GM12878 (cell line): ENCODE measurements around the gene ARTN. TPM values are rescaled to one million over a fixed set of nuclear protein-coding genes. Genes with fewer than 3 reads are reported as not detected.

Experiments
- ATAC-seq: fragments of 200-7000 bp; cut with Tn5 transposase; 3 replicates; pipeline ENCODE4 v1.9.1; 2020; ENCODE audit warnings: mild to moderate bottlenecking, moderate library complexity
- BruUV-seq: library from RNA; stranded (reverse); fragments of 400-500 nt; replicated peaks from 2 replicates; lab custom pipeline; 2021; lab: Mats Ljungman, UMichigan
- CTCF ChIA-PET: fragments of 300-600 bp; sonication (Branson Sonifier 250); formaldehyde crosslinking; extraction: SDS; loops from one replicate; lab custom pipeline; 2021; ENCODE audit warnings: inconsistent platforms; lab: Yijun Ruan, JAX
- POLR2A ChIA-PET: fragments of 350-600 bp; formaldehyde crosslinking; extraction: SDS; loops from one replicate; lab custom pipeline; 2021; ENCODE audit warnings: inconsistent platforms; lab: Charles Lee
- RAD21 ChIA-PET: fragments of 300-600 bp; sonication (Branson Sonifier 250); formaldehyde crosslinking; loops from one replicate; lab custom pipeline; 2023; ENCODE audit warnings: antibody characterized with exemption; ENCODE audit not compliant: unreplicated experiment; lab: Charles Lee
- SMC1A ChIA-PET: fragments of 300-600 bp; sonication (Branson Sonifier 250); formaldehyde crosslinking; loops from one replicate; lab custom pipeline; 2023; ENCODE audit not compliant: unreplicated experiment, uncharacterized antibody; lab: Charles Lee
- DNase-seq: peaks from one replicate; pipeline ENCODE4 v3.0.0-alpha.2; 2011; ENCODE audit warnings: low read depth, low spot score
- FAIRE-seq: peaks from 3 replicates; lab custom pipeline; 2011; peaks lifted over from hg19 to GRCh38; lab: Jason Lieb, UNC
- H2AFZ ChIP-seq: 2 replicates; pipeline ENCODE4 v1.6.0; 2011; ENCODE audit warnings: low read depth, low read length, control low read depth; ENCODE audit not compliant: control insufficient read depth
- H3K27ac ChIP-seq: 2 replicates; pipeline ENCODE4 v1.5.1; 2011; ENCODE audit warnings: control low read depth; ENCODE audit not compliant: control insufficient read depth, insufficient read depth
- H3K27me3 ChIP-seq, 2 experiments: replicated peaks in 1 of 2; 2 replicates each; pipeline versions ENCODE4 v1.6.0 to v1.6.1; 2011; ENCODE audit warnings: low read length in 1 of 2; ENCODE audit not compliant: control insufficient read depth in 2 of 2, insufficient read depth in 2 of 2
- H3K36me3 ChIP-seq, 2 experiments: 2 replicates each; pipeline ENCODE4 v1.5.1; 2011; ENCODE audit warnings: low read length in 1 of 2; ENCODE audit not compliant: control insufficient read depth in 2 of 2, insufficient read depth in 2 of 2
- H3K4me1 ChIP-seq: 2 replicates; pipeline ENCODE4 v1.6.1; 2011; ENCODE audit warnings: mild to moderate bottlenecking, low read length, moderate library complexity, mixed read lengths; ENCODE audit not compliant: control insufficient read depth, insufficient read depth
- H3K4me2 ChIP-seq: 2 replicates; pipeline ENCODE4 v1.6.0; 2011; ENCODE audit warnings: control low read depth; ENCODE audit not compliant: control insufficient read depth, insufficient read depth
- H3K4me3 ChIP-seq: fragments of 200-600 bp; sonication (generic); 2 replicates; pipeline ENCODE4 v1.5.1; 2016
- H3K79me2 ChIP-seq: 2 replicates; pipeline ENCODE4 v1.6.0; 2011; ENCODE audit warnings: low read length; ENCODE audit not compliant: control insufficient read depth, insufficient read depth
- H3K9ac ChIP-seq: 2 replicates; pipeline ENCODE4 v1.8.0; 2011; ENCODE audit warnings: low read length, control low read depth, mixed read lengths; ENCODE audit not compliant: control insufficient read depth, insufficient read depth
- H3K9me3 ChIP-seq: replicated peaks from 3 replicates; pipeline ENCODE4 v1.5.1; 2011; ENCODE audit warnings: mild to moderate bottlenecking, low read length; ENCODE audit not compliant: control insufficient read depth, insufficient read depth
- H4K20me1 ChIP-seq: 2 replicates; pipeline ENCODE4 v1.6.0; 2011; ENCODE audit not compliant: control insufficient read depth, insufficient read depth
- BCLAF1 ChIP-seq: fragments of 450-650 bp; IDR thresholded peaks from 2 replicates; pipeline ENCODE4 v1.6.1; 2017; ENCODE audit warnings: antibody characterized with exemption, mild to moderate bottlenecking, moderate library complexity
- CBX3 ChIP-seq: fragments of 200-600 bp; sonication (generic); IDR thresholded peaks from 2 replicates; pipeline ENCODE4 v1.6.1; 2016; ENCODE audit warnings: low read depth, borderline replicate concordance
- CREB1 ChIP-seq: IDR thresholded peaks from 2 replicates; pipeline ENCODE4 v1.6.1; 2012; ENCODE audit warnings: low read depth, mild to moderate bottlenecking, inconsistent platforms
- HSF1 ChIP-seq: fragments of 150-350 bp; IDR thresholded peaks from 2 replicates; pipeline ENCODE4 v1.6.1; 2014; ENCODE audit warnings: mild to moderate bottlenecking, low read depth, low read length
- LARP7 ChIP-seq: fragments of 450-650 bp; IDR thresholded peaks from 2 replicates; pipeline ENCODE4 v1.6.1; 2017; ENCODE audit warnings: mild to moderate bottlenecking
- MTA2 ChIP-seq: fragments of 450-650 bp; IDR thresholded peaks from 2 replicates; pipeline ENCODE4 v1.6.1; 2016; ENCODE audit warnings: low read depth, mild to moderate bottlenecking, moderate library complexity
- MTA3 ChIP-seq: IDR thresholded peaks from 2 replicates; pipeline ENCODE4 v1.6.1; 2012; ENCODE audit warnings: low read length, inconsistent platforms, borderline replicate concordance
- NFYB ChIP-seq: IDR thresholded peaks from 2 replicates; pipeline ENCODE4 v1.6.1; 2011; ENCODE audit warnings: low read depth, mild to moderate bottlenecking, low read length, improper control_type of control experiment, moderate library complexity; ENCODE audit not compliant: insufficient read depth
- NR2F1 ChIP-seq: fragments of 450-650 bp; conservative IDR thresholded peaks from 2 replicates; pipeline ENCODE4 v1.6.1; 2017; ENCODE audit warnings: mild to moderate bottlenecking
- RCOR1 ChIP-seq: conservative IDR thresholded peaks from 2 replicates; pipeline ENCODE4 v1.6.1; 2012; ENCODE audit warnings: low read depth, low read length, improper control_type of control experiment
- RELB ChIP-seq: fragments of 450-650 bp; IDR thresholded peaks from 2 replicates; pipeline ENCODE4 v1.6.1; 2017; ENCODE audit warnings: low read depth, mild to moderate bottlenecking, moderate library complexity
- SMAD5 ChIP-seq: IDR thresholded peaks from 2 replicates; pipeline ENCODE4 v1.6.1; 2016; ENCODE audit warnings: antibody characterized with exemption, low read depth
- SMARCA5 ChIP-seq: fragments of 450-650 bp; IDR thresholded peaks from 2 replicates; pipeline ENCODE4 v1.6.1; 2017; ENCODE audit warnings: mild to moderate bottlenecking
- TARDBP ChIP-seq: IDR thresholded peaks from 2 replicates; pipeline ENCODE4 v1.6.1; 2016; ENCODE audit warnings: borderline replicate concordance
- ZBTB4 ChIP-seq: fragments of 450-650 bp; formaldehyde crosslinking; IDR thresholded peaks from 2 replicates; pipeline ENCODE4 v1.4.0; 2022; ENCODE audit warnings: mild to moderate bottlenecking, moderate library complexity
- ZNF217 ChIP-seq: fragments of 450-650 bp; IDR thresholded peaks from 2 replicates; pipeline ENCODE4 v1.6.1; 2017; ENCODE audit warnings: antibody characterized with exemption, mild to moderate bottlenecking
- WGBS: methylation state at CpG from one replicate; pipeline ENCODE4 v1.1.6; 2016; ENCODE audit warnings: low lambda C conversion rate; ENCODE audit not compliant: insufficient replicate concordance, insufficient coverage; ENCODE audit errors: missing lambda C conversion rate; 5-methylcytosine and 5-hydroxymethylcytosine counted together
- in situ Hi-C: fragments of 300-500 bp; cut with MboI; formaldehyde crosslinking; loops from 9 replicates; pipeline ENCODE4 v1.14.3; 2018; ENCODE audit warnings: mixed read lengths
- intact Hi-C: fragments of 100-400 bp; cut with micrococcal nuclease; formaldehyde crosslinking; loops from one replicate; pipeline ENCODE4 v1.14.2; 2022; ENCODE audit not compliant: unreplicated experiment
- polyA plus RNA-seq, 11 experiments: library from polyadenylated mRNA; depleted of rRNA in 4 of 11; unstranded in 6 of 11; stranded (reverse) in 5 of 11; fragments of >200 nt; fragmentation: Nextera tagmentation in 4 of 11; fragmentation: Illumina TruSeq in 1 of 11; extraction: Ambion mirVana in 4 of 11; extraction: Trizol in 1 of 11; gene quantifications; 1 replicate in 1 of 11; 2 replicates in 10 of 11; pipeline versions ENCODE4 v1.2.1 to v1.2.3, GENCODE V29; 2011 to 2016; ENCODE audit warnings: inconsistent platforms in 2 of 11, missing spikeins in 2 of 11, low read depth in 1 of 11
- total RNA-seq, 4 experiments: library from RNA; depleted of rRNA in 3 of 4; stranded (reverse); fragments of >200 nt in 3 of 4; fragmentation: Illumina TruSeq in 1 of 4; extraction: Trizol in 1 of 4; gene quantifications; 2 replicates each; pipeline versions ENCODE4 v1.2.1 to v1.2.3, GENCODE V29; 2013 to 2021

The ARTN gene
- total and polyA plus RNA-seq, 10 of the 15 experiments (the other 5 are each of a cell fraction or from before 2014, with no cell fraction given): 0.06 to 2.1 (median 0.34) TPM; not detected in 1

- CTCF ChIA-PET: interaction anchor here (1.1 kb wide), 1 partner anchor 18 kb away, joined by 4 read pairs; no protein-coding TSS in a partner anchor
- Histone ChIP-seq H2AFZ (no peak overlapping the region), H3K9ac (no peak overlapping the region), H3K27me3 (no peaks in the 10 kb centered on the region), H3K36me3 (peaks cover 0 to 10% of the 10 kb centered on the region in 2 experiments; a peak in 1 of 4 replicates), H3K4me1 (peaks cover 6% of the 10 kb centered on the region), H3K4me2 (no peak overlapping the region), H3K79me2 (peaks cover 5% of the 10 kb centered on the region), H3K27ac (no peak overlapping the region), H4K20me1 (no peaks in the 10 kb centered on the region), H3K4me3 (no peak overlapping the region), H3K9me3 (no peaks in the 10 kb centered on the region)
- no peak for TF ChIP-seq ZBTB4 (CRISPR knock-in tag)
- no peak for TF ChIP-seq CREB1
- no peak for TF ChIP-seq SMARCA5
- no peak for TF ChIP-seq HSF1
- no peak for TF ChIP-seq CBX3
- no peak for TF ChIP-seq MTA2
- no peak for TF ChIP-seq RCOR1
- TF ChIP-seq BCLAF1: no peak
- no peak for TF ChIP-seq TARDBP
- no peak for TF ChIP-seq ZNF217
- no peak for TF ChIP-seq LARP7
- TF ChIP-seq RELB: no peak
- no peak for TF ChIP-seq NR2F1
- no peak for TF ChIP-seq MTA3
- TF ChIP-seq NFYB: no peak
- TF ChIP-seq SMAD5: no peak
- BruUV-seq: no TSS peak
- WGBS: 91% methylated on average over 8 of the region's 8 CpGs
- POLR2A ChIA-PET: interaction anchor here (0.6 to 1.0 kb wide), 2 partner anchors 17 to 583 kb away, joined by 3 to 6 read pairs; partner anchors contain the start of gene DPH2
- DNase-seq: no peak
- in situ Hi-C loops (no loop called here), intact Hi-C loops (no loop called here)
- RAD21 ChIA-PET: interaction anchor here (1.3 kb wide), 1 partner anchor 52 kb away, joined by 4 read pairs; no protein-coding TSS in a partner anchor
- SMC1A ChIA-PET: interaction anchor here (0.9 to 1.7 kb wide), 4 partner anchors 18 to 187 kb away, joined by 3 to 8 read pairs (median 4); no protein-coding TSS in a partner anchor
- no peak for ATAC-seq
- no peak for FAIRE-seq
These were observed 19.2 kb downstream of the ARTN start for GRCh38 chr1:43952731-43953346.
